H1 (cell line): ENCODE measurements around the gene TEX9.

ENCODE experiments used
- BCL11A ChIP-seq, 2 experiments: IDR thresholded peaks; one replicate each; pipeline ENCODE4 v1.6.1; 2011; ENCODE audit warnings: low read depth in 2 of 2, low read length in 2 of 2, mild to moderate bottlenecking in 2 of 2
- CHD2 ChIP-seq: IDR thresholded peaks from 2 replicates; pipeline ENCODE4 v1.6.1; 2012; ENCODE audit warnings: low read length, improper control_type of control experiment
- CTCF ChIP-seq, 3 experiments: IDR thresholded peaks; 1 replicate in 2 of 3; 2 replicates in 1 of 3; pipeline versions ENCODE4 v1.5.1 to v1.6.1; 2011; ENCODE audit warnings: low read length in 3 of 3, mild to moderate bottlenecking in 3 of 3, inconsistent platforms in 2 of 3, low read depth in 1 of 3, moderate library complexity in 1 of 3; ENCODE audit not compliant: insufficient read depth in 1 of 3; ENCODE audit errors: control extremely low read depth in 1 of 3
- EP300 ChIP-seq, 2 experiments: IDR thresholded peaks; 1 replicate in 1 of 2; 2 replicates in 1 of 2; pipeline ENCODE4 v1.6.1; 2011 to 2012; ENCODE audit warnings: low read depth in 2 of 2, low read length in 2 of 2, mild to moderate bottlenecking in 2 of 2, borderline replicate concordance in 1 of 2, inconsistent platforms in 1 of 2, moderate library complexity in 1 of 2
- FOSL1 ChIP-seq: IDR thresholded peaks from 2 replicates; pipeline ENCODE4 v1.6.1; 2011; ENCODE audit warnings: mild to moderate bottlenecking, low read depth, low read length, moderate library complexity; ENCODE audit not compliant: insufficient read depth
- MAX ChIP-seq: IDR thresholded peaks from 2 replicates; pipeline ENCODE4 v1.6.1; 2012; ENCODE audit warnings: inconsistent platforms
- NANOG ChIP-seq: IDR thresholded peaks from 2 replicates; pipeline ENCODE4 v1.6.1; 2011; ENCODE audit warnings: low read length, low read depth, mild to moderate bottlenecking, inconsistent platforms; ENCODE audit not compliant: insufficient read depth, poor library complexity, severe bottlenecking
- POLR2A ChIP-seq, 2 experiments: IDR thresholded peaks; 1 replicate in 1 of 2; 2 replicates in 1 of 2; pipeline ENCODE4 v1.6.1; 2011; ENCODE audit warnings: low read depth in 2 of 2, low read length in 2 of 2, mild to moderate bottlenecking in 2 of 2; ENCODE audit errors: control extremely low read depth in 1 of 2
- POLR2AphosphoS5 ChIP-seq: IDR thresholded peaks from 2 replicates; pipeline ENCODE4 v1.6.1; 2011; ENCODE audit warnings: low read depth, low read length
- RXRA ChIP-seq: IDR thresholded peaks from 2 replicates; pipeline ENCODE4 v1.6.1; 2011; ENCODE audit warnings: low read depth, mild to moderate bottlenecking, low read length, moderate library complexity; ENCODE audit not compliant: insufficient read depth
- SP1 ChIP-seq: IDR thresholded peaks from 2 replicates; pipeline ENCODE4 v1.6.1; 2011; ENCODE audit warnings: low read depth, low read length
- SP2 ChIP-seq: IDR thresholded peaks from 2 replicates; pipeline ENCODE4 v1.6.1; 2012; ENCODE audit warnings: mild to moderate bottlenecking, low read length, inconsistent platforms

- no peak for TF ChIP-seq BCL11A (IDR thresholded peaks at IDR 0.05; ENCODE audit: low read depth in 2 of 2, low read length in 2 of 2)
- no peak for TF ChIP-seq NANOG
- no peak for TF ChIP-seq CTCF (IDR thresholded peaks at IDR 0.05; ENCODE audit: control extremely low read depth in 1 of 3, insufficient read depth in 1 of 3, low read depth in 1 of 3, low read length in 3 of 3)
- TF ChIP-seq CHD2: no peak
- no peak for TF ChIP-seq RXRA
- TF ChIP-seq FOSL1: no peak
- no peak for TF ChIP-seq MAX
- TF ChIP-seq POLR2AphosphoS5: no peak
- TF ChIP-seq SP2: no peak
- no peak for TF ChIP-seq SP1
- no peak for TF ChIP-seq POLR2A (IDR thresholded peaks at IDR 0.05; ENCODE audit: control extremely low read depth in 1 of 2, low read depth in 2 of 2, low read length in 2 of 2)
- TF ChIP-seq EP300 (IDR thresholded peaks at IDR 0.05; ENCODE audit: borderline replicate concordance in 1 of 2, low read depth in 2 of 2, low read length in 2 of 2): no peak
These were observed 17.8 kb downstream of the TEX9 start for GRCh38 chr15:56383010-56383409.
